Central memory CD4-positive, alpha-beta T cell (primary cell): Measurements from ENCODE around the gene SGCA.

Experiments used
- DNase-seq: peaks from one replicate; pipeline ENCODE4 v3.0.0; 2022

SGCA gene

DNA sequence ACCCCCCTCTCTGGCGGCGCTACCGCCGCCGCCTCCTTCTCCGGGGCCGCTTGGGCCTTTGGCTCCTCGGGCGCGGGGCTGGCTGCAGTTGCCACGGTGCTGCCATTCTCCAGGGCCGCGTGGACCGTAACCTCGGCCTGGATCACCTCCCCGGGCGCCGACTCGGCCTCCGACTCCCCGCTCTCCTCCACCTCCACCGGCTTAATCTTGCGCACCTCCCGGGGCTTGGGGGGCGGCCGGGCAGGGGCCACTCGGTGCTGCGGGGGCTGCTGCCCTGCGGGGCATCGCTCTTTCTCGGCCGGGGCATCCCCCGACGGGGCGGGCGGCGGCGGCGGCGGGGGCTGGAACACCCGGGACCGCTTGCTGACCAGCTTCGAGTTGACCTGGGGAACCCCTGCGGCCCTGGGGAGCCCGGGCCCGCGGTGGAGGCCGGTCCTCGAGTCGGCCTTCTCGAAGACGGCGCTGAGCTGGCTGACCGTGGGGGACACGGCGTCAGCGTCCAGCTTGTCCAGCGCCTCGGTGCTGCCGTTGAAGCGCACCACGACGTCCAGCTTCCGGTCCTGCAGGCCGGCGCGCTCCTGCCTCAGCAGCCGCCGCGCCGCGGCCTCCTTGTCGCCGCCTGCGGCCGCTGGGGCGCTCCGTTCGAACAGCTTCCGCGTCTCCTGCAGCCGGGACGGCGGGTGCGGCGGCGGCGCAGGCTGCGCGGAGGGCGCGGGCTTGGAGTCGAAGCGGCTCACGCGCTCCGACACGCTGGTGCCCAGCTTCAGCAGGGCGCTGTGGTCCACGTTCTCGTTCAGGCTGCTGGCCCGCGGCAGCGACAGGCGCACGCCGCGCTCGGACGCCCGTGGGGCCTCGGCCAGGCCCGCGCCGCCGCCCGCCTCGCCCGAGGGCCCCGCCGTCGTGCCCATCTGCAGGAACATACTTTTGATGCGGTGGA lies 16.1 kb upstream of the SGCA start:
- peak; percentile 63 for DNase-seq

DNA sequence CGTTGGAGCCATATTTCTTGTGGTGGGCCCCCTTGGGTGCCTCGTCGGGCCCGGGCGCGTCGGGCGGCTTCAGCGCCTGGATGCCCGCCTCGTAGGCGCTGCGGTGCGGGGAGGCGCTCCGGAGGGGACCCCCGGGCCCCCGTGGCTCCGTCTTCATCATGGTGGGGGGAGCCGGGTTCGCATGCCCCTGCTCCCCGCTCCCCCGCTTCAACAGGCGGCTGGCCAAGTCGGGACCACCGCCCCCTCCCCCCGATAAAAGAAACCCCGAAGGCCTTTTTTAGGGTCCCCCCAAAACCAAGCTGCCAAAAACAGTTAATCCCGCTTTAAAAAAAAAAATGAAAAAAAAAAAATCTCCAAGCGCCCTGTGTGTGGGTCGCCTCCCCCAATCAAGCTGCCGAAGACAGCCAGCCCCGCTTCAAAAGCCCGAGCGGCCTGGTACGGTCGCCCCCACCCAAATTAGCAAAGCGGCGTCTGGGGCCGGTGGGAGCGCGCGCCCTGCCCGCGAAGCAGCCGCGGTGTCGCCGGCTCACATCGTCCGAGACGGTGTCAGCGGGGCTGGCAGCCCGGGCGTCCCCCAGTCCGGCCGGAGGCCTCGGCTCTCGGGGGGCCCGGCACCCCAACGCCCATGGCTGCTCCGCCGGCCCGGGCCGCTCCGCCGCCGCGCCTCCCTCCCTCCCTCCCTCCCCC lies 15.3 kb upstream of the SGCA start, which contains the start of gene PPP1R9B:
Gene PPP1R9B, minus strand, starts transcription at position 324 of the 687 bp plus-strand sequence. Its CDS starts 164 bp downstream, at position 160.
- no peak for DNase-seq

GRCh38 chr17:50151041-50151936 lies 14.5 kb upstream of the SGCA start:
- peak; percentile 82 for DNase-seq

DNA sequence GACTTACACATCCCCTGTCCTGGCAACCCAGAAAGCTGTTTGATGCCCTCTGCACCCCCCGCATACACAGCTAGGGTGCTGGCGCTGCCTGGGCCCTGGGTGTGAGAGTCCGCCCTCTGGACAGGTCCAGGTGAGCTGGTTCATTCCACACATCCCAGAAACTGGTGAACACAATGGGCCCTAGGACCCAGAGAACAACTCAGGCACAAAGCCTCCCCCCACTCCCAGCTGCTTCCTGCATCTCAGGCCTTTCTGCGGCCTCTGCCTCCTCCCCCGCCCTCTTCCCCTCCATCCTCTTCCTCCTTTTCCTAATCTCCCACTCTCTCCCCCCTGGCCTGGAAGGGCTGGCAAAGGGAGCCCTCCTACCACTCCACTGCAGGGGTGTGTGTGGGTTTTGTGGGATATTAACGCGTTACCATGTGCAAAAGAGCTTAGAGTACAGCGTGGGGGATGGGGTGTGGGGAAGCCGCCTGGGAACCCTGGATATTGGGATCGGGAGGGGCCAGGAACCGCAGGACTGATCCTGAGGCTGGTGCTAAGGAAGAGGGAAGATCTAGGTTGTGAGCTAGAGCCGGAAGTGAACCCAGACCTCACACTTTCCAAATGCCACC lies 13.8 kb upstream of the SGCA start:
- DNase-seq, result peak; percentile 57

- no peak for DNase-seq
Observed at GRCh38 chr17:50152736-50153135, 13.1 kb upstream of the SGCA start.

GRCh38 chr17:50153650-50154575 lies 11.9 kb upstream of the SGCA start:
- DNase-seq, result no peak

DNA sequence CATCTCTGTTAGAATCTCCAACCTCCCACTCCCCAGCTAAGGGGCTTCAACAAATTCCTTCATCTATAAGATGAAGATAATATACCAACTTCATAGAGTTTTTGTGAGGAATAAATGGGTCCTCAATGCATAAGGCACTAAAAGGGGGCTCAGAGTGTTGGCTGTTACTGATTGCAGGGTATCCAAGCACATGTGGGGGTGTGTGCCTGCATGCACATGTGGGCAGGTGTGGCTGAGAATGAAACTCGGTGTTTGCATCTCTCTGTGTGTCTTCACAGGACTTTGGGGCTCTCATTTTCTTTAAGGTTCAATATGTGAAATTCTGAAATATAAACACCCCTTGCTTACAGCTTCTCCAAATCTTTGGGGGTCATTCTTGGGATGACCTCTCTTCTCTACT lies 11.2 kb upstream of the SGCA start:
- DNase-seq, result no peak

DNA sequence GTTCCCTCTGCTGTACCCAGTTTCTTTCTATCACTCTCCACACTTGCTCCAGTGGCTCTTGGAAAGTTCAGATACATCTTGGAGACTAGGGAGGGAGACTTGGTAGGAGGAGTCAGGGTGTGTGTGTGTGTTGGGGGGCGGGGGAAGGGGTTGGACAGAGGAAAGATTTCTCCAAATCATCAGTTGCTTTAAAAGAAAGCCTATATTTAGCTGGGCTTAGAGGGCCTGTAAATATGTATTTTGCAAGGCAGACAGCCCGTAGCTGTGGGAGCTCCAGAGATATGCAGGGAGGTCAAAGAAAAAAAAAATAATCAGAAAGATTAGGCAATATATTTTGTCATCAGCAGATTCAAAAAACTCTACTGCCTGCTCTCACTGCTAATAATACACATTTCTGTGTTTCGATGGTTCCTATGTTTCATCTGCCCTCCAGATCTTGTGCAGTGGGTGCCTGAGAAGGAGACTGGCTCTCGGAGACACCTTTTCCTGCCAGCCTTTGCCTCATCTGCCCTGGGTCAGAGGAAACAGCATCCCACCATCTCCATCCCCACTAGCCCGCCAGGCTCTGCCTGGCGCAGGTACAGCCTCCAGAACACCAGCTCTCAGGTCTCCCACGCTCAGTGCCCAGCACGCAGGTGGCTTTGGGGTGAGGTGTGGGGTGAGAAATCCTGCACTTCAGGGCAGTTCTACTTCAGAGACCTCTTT lies 10.5 kb upstream of the SGCA start:
- DNase-seq, result no peak

- DNase-seq, result no peak
Observed at GRCh38 chr17:50157891-50158290, 7.9 kb upstream of the SGCA start.

- DNase-seq, result peak; percentile 92
Observed at GRCh38 chr17:50161023-50161910, 4.5 kb upstream of the SGCA start.

DNA sequence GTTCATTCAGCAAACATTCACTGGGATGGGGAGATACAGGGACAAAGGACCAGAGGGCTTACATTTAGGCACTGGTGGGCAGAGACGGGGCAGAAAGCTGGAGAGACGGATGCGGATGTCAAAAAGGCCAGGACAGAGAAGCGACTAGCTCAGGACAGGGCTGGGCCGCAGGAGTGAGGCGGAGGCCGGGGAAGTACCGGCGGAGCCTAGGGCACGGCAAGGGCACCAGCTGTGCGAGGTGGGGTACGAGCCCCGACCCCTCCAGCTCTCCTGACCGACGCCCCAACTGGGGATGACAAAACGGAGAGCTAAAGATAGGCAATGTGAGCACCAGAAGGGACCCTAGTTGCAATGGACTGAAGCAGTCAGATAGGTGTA lies 3.9 kb upstream of the SGCA start:
- DNase-seq, result no peak

- DNase-seq, result peak; percentile 30
Observed at GRCh38 chr17:50162466-50163254, 3.1 kb upstream of the SGCA start.

DNA sequence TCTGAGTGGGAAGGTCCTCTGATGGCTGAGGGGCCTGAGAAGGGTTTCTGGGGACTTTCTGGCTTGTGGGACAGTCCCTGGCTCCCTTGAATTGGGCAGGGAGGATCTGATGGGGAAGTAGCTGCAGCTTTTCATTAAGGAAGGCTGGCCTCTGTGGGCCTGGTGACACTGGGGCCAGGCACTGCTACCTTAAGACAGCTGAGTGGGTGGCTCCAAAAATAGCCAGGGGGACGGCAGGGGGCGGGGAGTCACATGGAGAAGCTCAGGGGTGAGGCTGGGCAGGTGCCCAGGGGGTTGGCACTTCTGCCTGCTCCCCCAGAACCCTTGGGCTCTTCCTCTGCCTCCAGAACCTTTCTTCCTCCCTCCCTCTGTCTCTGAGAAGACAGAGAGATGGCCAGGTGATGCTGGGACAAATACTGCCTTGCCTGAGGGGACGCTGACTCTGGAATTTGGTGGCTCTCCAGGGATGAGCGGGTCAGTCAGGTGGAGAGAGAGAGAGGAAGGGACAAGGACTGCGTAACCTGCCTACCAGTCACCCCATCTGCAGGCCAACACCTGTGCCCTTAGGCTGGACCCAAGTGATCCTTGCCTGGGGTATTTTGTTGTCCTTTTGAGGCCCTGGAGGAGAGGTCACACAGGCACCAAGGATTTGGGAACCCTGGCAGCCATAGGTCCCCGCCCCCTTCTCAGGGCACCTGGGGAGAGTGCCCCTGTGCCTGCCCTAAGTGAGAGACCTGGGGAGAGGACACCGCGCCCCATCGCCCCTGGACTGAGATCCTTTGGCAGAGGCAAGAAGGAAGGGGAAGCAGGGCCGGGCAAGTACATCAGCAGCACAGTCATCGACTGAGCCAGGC lies 1.7 kb upstream of the SGCA start:
- DNase-seq, result no peak

DNA sequence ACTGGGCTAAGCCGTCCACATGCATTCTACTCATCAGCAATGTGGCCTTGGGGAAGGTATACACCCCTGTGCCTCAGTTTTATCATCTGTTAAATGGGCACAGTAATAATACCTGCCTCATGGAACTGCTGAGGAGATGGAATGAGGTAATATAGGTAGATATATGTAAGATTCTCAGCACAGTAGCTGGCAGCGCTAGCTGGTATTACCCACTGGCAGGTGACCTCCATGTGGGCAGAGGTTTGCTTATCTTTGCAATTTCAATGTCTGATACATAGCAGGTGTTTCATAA lies 1.2 kb upstream of the SGCA start:
- DNase-seq, result no peak

DNA sequence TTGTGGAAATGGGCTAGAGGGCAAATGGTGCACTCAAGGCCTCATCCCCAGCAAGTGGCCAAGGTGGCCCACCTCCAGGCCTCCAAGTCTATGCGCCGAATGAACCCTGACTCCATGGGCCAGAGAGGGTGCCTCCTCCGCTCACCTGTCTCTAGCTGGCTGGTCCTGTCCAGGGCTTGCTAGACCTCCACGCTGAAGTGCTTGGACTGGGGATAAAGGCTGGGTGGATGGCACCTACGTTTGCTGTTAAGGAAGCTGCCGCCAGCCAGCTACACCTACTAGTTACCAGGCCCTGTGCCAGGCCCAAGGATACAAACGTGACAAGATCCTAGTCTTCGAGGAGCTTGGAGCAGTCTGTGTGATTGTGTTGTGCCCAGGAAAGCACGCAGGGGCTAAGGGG lies 739 bp upstream of the SGCA start:
- DNase-seq, result no peak

- no peak for DNase-seq
Observed at GRCh38 chr17:50165466-50165865, 339 bp upstream of the SGCA start.

- DNase-seq, result no peak
Observed at GRCh38 chr17:50166518-50167181, 845 bp downstream of the SGCA start.
